ENCODE measurements around the gene GPR152.

Gene GPR152

DNA sequence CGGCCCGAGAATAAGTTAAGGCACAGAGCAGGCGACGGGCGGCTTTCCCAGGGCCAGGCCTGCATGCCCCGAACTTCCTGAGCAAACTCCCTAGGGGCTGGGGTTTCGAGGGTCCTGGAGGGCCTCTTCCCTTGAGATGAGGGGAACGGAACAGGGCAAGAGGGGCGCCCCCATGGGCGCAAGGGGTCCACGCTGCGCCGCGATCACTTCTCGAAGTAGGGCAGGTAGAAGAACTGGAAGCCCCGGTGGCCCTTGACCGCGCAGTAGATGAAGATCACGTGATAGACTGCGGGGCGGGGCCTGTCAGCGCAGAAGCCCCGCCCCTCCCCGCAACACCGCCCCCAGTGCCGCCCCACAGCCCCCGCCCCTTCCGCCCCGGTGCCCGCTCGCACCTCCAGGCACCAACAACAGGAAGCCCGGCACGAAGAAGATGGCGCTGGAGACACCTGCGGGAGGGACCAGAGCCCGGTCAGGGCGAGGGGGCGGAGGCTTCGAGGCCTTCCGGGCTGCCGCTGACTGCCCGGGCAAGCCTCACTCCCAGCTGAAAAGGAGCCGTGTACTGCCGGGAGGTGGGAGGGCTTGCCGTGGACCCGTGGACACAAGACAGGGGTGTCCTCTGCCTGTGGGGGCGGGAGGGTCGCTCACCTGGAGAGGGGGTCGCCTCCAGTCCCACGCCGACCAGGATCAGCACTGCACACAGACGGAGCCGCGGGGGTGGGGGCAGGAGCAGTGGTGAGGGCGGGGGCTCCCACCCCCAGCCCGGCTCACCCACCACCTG lies 12.1 kb upstream of the GPR152 start:
- DNase-seq, result peak; percentile 95

DNA sequence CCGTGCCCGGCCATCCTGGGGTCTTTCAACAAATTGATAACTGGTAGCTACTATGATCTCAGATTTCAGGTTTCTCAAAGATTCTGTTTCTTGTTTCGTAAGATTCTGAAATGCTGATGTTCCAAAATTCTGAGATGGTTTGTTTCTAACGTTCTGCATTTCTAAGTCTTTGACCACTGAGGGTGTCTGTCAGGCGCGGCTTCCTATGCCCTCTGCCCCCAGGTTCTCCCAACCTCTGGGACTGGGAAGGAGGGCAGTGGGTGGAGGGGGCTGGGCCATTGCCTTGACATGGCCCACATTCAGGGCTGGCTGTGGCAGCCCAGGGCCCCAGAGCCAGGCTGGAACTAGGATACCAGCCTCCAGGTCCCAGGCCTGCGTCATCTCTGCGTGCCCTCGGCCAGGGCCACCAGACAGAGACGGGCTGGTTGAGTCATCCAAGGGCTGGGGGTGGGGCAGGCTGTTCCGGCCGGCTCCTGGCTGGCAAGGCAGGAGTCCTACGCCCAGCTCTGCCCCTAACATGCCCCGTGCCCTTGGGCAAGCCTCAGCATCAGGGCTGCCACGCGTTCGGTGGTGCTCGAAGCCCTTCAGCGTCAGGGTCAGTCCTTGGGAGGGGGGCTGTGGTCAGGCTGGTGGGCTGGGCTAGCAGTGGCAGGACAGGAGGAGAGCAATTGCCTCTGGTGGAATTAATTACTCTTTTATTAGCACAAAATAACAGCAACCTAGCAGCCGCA lies 11.3 kb upstream of the GPR152 start:
- DNase-seq, result no peak

DNA sequence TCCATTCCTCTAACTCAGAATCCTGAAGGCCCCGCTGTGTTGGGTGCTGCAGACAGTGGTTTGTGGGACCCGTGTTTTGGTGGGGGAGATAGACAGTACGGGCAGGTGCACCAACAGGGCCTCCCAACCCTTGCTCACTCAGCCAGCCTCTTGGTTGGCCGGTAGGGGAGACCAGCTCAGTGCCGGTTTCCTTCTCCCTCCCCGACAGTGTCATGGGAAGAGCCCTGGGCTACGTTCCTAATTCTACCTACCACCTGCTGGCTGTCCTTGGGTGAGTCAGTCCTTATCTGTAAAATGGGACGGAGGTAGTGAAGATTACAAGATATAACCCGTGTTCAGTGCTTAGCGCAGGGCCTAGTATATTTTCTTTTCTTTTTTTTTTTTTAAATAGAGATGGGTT lies 10.7 kb upstream of the GPR152 start:
- no peak for DNase-seq

DNA sequence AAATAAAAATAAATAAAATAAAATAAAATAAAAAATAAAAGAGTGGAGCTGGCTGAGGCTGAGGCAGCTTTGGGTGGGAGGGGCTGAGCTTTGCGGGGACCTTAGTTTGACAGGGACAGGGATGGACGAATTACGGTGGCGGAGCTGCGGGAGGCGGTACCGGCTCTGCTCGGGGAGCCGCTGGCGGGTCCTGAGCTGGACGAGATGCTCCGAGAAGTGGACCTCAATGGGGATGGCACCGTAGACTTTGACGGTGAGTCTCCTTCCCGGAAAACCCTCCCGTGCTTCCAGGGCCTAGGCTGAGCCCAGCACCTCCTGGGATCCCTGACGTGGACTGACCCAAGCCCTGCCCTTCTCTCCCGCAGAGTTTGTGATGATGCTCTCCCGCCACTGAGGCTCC lies 5.7 kb upstream of the GPR152 start:
- DNase-seq, result no peak

DNA sequence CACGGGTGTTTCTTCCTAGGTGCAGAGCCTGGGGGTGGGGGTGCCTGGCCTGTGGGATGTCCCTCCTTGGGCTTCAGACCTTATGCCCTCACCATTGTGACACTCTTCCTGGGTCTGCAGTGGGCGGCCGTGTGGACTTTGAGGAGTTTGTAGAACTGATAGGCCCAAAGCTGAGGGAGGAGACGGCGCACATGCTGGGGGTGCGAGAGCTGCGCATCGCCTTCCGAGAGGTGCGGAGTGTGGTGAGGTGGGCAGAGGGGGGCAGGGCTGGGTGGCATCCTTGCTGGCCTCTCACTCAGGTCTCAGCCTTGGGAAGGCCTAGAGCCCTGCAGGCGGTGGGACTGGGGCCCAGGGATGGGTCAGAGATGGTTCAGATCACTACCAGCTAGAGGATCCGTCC lies 4.9 kb upstream of the GPR152 start:
- DNase-seq, result no peak

DNA sequence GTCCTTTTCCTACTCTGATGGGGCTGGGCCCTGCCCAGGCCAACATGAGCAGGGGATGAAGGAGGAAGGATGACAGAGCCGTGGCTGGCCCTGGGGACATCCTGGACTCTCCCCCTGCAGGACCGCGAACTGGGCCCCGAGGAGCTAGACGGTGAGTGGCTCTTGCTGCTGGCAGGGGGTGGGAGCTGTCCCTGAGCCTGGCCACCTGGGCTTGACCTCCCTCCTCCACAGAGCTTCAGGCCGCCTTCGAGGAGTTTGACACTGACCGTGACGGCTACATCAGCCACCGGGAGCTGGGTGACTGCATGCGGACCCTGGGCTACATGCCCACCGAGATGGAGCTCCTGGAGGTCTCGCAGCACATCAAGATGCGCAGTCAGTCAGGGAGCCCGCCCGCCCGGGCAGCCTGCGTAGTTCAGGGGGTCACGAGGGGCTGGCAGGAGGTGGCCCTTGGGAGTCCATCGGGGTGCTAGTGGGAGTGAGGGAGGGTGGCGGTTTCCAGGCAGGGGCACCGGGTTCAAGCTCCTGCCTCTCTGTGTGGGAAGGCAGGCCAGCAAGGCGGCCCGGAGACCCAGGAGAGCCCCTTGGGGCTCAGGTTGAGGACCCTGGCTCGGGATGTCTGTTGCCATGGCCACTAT lies 3.7 kb upstream of the GPR152 start:
- no peak for DNase-seq

DNA sequence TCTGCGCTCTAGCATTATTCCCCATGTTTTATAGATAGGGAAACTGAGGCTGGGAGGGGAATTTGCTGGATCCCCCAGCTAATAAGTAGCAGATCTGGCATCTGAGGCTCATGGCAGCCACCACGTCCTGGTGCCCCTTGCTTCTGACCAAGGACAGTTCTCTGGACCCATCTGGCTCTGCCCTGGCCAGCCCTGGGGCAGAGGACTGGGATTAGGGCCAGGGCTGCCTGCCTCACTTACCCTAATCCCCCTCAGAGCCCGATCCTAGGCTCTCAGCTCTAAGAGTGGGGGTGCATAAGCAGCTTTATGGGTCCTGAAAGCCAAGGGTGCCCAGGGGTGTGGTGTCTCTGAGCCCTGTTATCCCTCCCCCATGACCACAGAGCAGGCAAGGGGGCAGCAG lies 2.5 kb upstream of the GPR152 start, which contains the start of gene CABP4:
Gene CABP4 (plus strand): TSS at position 301 of the 400 bp plus-strand sequence. CDS start 70 bp downstream, at position 371.
- no peak for DNase-seq

DNA sequence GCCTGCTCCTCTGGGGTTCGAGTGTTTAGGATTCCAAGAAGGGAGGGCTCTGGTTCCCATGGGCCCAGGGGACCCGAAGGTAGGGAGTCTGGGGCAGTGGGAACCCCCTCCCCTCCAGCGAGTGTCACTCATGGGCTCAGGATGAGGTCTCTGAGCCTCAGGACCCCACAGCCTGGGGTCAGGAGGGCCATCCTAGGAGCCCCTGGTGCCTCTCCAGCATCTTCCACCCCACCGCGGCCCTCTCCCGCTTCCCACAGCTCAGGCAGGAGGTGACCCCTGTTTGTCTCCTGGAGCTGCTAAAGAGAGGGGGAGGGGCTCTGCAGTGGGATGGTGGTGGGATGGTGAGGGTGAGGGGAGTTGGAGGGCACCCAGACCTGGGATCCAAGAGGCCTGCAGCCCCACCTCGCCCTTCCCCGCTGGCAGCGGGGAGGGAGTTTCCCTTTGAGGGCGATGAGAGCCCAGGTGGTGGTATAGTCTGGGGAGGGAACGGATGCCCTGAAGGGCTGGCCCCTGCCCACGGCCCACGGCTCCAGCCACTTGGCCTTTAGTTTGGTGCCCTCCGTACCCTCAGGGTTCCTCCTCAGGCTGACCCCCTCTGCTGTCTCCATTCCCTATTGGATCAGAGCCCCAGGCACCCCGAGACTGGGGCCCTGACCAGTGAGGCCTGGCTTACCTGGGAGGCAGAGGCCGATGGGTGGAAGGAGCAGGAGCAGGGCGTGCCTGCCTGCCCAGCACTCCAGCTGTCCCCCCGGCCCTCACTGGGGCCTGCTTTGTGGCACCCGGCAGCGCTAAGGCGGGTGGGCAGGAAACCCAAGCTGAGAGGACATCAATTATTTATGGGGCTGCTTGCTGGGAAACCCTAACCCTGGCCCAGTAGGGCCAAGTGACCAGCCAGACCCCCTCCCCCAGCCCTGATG lies 1.5 kb upstream of the GPR152 start:
- no peak for DNase-seq

DNA sequence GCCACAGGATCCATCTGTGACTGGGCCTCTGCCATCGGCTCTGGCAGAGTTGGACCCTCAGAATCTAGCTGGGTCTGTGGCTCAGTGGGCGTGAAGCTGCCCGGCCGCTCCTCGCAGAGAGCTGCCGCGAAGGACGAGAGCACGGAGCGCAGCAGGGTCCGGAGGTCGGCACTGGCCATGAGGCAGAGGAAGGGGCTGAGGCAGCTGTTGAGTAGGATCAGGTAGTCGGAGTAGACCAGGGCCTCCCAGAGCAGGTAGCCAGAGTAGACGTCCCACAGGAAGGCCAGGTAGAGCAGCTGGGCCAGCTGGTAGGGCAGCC lies 912 bp downstream of the GPR152 start:
- DNase-seq, result no peak

DNA sequence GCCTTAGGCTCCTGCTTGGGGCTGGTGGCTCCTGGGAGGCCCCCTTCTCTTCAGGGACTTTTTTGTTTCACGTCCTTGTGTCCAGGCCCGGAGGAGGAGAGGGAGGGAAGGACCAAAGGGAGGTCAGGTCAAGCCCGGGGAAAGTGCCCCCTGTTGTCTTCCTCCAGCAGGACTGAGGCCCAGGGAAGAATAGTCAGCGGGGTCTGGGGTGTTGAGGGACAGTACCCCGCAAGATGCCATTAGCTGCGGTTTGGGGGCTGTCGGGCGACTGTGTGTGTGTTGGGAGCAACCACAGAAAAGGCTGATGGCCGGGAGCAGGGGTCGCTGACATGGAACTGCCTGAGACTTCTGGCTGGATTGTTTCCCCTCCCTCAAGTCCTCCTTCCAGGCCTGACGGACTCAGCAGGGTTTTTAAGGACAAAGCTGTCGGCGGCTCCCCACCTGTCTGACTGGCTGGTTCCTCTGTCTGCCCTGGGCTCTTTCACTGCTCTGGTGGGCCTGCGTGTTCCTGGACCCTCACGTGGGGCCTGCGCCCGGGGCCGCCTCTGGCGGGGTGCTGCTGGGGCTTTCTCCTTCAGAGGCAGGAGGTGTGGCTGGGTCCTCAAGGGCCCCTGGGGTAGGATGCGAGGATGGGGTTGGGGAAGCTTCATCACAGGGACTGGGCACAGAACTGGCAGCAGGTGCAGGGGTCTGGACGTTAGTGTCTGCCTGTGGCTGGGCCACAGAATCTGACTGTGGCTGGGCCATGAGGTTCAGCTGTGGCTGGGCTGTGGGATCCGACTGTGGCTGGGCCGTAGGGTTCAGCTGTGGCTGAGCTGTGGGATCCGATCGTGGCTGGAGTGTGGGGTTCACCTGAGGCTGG lies 1.5 kb downstream of the GPR152 start:
- DNase-seq, result no peak

DNA sequence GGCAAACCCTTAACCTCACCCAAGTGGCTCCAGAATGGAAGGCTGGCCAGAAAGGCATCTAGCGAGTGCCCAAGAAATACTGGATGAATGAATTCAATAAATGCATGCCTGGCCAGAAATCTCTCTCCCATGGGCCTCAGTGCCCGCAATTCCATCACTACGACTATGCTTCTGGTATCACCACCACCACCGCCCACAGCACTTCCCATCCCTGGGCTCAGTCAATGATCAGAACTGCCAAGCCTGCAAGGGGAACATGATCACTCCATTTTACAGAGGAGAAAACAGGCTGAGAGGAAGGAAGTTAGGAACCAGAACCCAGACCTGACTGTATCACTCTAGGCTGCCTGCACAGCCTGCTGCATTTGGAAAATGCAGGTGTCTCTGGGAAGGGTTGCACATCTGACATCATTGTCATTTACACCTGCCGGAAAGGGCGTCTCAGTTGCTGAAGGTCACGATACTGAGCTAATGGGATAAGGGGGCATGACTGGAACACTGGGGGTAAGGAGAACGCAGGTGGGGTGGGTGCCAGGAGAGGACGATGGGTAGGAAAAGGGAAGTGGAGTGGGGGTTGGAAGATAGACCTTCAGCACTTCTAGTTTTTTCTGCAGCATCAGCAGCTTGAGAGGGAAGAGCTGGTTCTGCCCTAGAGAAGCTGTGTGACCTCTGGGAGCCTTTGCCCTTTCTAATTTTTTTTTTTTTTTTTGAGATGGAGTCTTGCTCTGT lies 3.2 kb downstream of the GPR152 start:
- DNase-seq, result no peak

DNA sequence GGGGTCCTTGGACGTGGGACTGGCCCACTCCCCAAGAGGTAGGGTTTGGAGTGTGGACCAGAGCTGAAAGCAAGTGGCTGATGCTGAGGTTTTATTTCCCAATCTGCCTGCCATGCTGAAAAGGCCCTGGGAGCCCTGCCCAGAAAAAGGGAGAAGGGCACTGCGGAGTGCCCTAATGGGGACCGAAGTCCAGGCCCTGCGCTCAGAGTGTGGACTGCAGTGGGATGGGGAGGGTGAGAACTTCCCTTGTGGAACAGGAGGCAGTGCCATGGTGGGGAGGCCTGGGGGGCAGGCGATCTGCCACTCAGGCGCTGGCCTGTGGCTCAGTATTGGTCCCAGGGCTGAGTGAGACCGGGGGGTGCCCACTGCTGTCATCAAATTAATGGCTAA lies 4.3 kb downstream of the GPR152 start:
- DNase-seq, result no peak

DNA sequence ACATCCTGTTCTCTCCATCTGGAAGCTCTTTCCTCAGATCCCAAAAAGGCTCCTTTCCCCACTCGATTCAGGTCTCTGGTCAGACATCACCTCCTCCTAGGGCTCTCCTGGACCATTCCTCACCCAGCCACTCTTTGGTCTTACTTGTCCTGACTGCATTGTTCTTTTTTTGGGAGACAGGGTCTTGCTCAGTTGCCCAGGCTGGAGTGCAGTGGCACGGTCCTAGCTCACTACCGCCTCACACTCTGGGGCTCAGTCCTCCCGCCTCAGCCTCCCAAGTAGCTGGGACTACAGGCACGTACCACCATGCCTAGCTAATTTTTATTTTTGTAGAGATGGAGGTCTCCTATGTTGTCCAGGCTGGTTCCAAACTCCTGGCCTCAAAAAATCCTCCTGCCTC lies 7.0 kb downstream of the GPR152 start:
- DNase-seq, result no peak

DNA sequence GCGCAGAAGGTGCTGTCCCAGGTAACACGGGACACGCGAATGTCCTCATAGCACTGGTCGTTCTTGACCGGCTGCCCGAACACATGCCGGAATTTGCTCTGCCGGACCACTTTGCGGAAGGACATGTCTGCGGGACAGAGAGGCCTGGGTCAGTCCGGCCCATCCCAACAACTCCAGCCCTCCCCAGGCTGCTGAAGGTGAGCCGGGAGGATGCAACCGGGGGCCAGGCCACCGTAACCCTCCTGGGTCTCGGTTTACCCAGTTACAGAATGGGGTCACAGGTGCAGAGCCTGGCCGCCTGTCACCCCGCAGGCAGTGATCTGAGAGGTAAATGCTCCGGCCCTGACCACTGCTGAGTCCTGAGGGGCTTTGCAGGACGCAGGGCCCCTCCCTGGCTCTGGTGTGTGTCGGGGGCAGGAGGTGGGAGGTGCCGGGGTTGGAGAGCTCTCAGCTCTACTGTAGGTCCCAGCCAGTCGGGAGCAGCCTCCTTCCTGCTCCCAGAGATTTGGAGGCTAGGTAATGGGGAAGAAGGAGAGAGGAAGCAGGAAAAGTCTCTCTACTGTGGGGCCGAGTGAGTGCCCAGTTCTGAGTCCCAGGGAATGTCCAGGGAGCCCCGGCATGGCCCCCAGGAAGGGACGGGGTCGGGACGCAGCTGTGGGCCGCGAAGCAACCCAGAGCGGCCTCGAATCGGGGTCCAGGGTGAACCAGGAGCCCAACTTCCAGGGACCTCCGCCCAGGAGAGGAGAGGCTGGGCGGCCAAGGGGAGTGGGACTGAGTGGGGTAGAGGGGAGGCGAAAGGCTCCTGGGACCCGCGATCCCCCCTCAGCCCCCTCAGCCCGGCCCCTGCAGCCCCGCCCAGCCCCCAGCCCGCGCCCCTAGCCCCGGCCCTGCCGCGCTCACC lies 9.8 kb downstream of the GPR152 start:
- peak; percentile 40 for DNase-seq

DNA sequence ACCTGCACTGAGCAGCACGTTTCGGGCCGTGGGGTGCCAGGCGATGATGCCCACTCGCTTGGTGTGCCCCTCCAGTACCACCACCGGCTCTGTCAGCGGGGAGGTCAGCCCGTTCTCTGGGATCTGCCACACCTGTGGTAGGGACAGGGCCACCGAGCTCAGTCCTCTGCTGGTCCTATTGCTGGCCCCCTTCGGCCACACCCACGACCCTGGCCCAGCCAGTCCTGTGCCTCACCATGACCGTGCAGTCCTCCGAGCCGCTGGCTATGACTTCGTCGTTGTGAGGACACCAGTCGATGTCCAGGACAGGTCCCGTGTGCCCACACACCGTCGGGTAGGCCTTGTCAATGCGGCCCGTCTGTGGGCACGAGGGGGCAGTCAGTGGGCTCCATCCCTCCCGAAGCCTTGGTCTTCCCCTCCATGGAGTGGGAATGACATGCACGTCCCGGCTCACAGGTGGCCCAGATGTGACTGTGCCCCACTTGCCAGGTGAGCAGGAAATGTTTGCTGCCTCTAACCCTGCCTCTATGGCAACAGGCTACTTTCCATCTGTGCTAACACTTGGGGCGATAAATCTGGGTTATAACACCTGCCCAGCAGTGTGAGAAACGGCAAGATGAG lies 10.7 kb downstream of the GPR152 start:
- DNase-seq, result no peak

DNA sequence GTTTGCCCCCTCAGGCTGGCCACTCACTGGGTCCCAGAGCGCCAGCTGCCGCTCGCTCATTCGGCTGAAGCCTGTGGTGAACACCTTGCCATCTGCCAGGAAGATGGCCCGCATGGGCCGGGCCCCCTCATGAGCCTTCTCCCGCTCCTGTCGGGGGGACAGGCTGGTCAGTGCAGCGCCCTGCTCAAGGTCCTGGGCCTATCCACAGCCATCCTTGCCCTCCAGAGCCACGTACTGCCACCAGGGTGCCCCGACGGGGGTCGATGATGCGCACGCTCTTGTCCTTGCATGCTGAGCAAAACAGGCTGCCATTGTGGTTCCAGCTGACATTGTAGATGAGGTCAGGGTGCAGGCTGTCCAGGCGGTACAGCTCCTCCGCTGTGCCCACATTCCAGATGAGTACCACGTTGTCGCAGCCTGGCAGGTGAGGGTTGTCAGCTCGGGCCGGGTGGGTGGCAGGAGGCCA lies 11.4 kb downstream of the GPR152 start:
- no peak for DNase-seq

DNA sequence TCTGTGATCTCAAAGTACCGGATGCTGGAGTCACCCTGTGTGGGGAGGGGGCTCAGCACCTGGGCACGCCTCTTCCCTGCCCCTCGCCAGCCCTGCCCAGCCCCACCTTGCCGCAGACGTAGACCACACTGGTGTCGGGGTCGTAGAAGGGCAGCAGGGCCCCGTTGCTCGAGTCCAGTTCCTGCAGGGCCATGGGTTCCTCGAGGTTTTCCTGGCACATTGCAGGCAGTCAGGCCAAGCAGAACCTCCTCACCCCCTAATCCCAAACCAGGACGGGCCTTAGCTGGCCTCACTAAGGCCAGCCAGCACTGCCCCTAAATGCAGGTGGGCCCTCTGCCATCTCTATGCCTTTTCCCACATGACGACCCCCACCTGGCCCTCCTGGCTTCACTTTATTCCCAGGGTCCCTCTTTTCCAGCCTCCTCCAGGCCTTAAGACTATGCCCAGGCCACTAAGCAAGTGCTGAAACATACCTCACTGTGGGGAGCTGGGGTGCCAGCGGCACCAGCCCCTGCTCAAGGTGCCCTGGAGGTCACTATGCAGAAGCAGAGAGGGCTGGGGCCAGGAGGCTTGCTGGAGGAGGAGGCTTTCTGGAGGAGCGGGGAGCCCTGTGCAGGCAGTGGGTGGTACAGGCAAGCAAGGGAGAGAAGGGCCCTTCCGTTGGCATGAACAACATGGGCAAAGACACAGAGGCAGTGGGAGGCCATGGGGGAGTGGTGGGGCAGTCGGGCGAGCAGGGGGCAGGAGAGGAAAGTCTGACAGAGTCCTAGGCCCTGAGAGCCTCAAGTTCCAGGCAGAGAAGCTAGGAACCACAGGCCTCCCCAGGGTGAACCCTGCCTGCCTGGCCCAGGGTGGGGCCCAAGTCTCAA lies 12.1 kb downstream of the GPR152 start:
- DNase-seq, result no peak
